K562 (cell line): ENCODE results near the gene PHKG1. TPM values are rescaled to one million over a fixed set of nuclear protein-coding genes. Genes with fewer than 3 reads are reported as not detected.

Source experiments
- ATAC-seq: fragments of 200-7000 bp; cut with Tn5 transposase; 3 replicates; pipeline ENCODE4 v1.9.1; 2020; ENCODE audit warnings: moderate library complexity
- BruUV-seq: library from RNA; stranded (reverse); fragments of 400-500 nt; replicated peaks from 2 replicates; lab custom pipeline; 2021; lab: Mats Ljungman, UMichigan
- CTCF ChIA-PET: fragments of 300-600 bp; formaldehyde crosslinking; extraction: SDS; loops from one replicate; lab custom pipeline; 2021; ENCODE audit warnings: low intra/inter-chr PET ratio; lab: Yijun Ruan, JAX
- POLR2A ChIA-PET: fragments of 300-600, 350-650 bp; sonication (Branson Sonifier 250); formaldehyde crosslinking; extraction: SDS; loops from one replicate; lab custom pipeline; 2021; ENCODE audit warnings: antibody characterized with exemption, inconsistent platforms; lab: Yijun Ruan, JAX
- DNase-seq, 4 experiments: peaks; one replicate each; pipeline versions ENCODE4 v3.0.0 to v3.0.0-alpha.2; 2011 to 2018; ENCODE audit warnings: low spot score in 3 of 4, mixed read lengths in 3 of 4; ENCODE audit errors: extremely low read depth in 1 of 4
- FAIRE-seq: peaks from 2 replicates; lab custom pipeline; 2011; peaks lifted over from hg19 to GRCh38; lab: Jason Lieb, UNC
- H2AFZ ChIP-seq: 2 replicates; pipeline ENCODE4 v1.6.0; 2011; ENCODE audit warnings: low read depth, low read length, control low read depth, inconsistent platforms
- H3K27ac ChIP-seq: fragments of 200-600 bp; 3 replicates; pipeline ENCODE4 v1.8.0; 2011; ENCODE audit warnings: low read depth, mild to moderate bottlenecking, control low read depth, inconsistent platforms, low read length, moderate library complexity, mixed read lengths; ENCODE audit errors: extremely low read depth
- H3K27me3 ChIP-seq, 2 experiments: fragments of 300-600 bp in 1 of 2; 2 replicates in 1 of 2; 3 replicates in 1 of 2; pipeline versions ENCODE4 v1.6.0 to v1.8.0; 2011; ENCODE audit warnings: inconsistent platforms in 2 of 2, low read length in 2 of 2, mild to moderate bottlenecking in 1 of 2, mixed read lengths in 1 of 2, moderate library complexity in 1 of 2; ENCODE audit not compliant: control insufficient read depth in 2 of 2, insufficient read depth in 2 of 2
- H3K36me3 ChIP-seq: fragments of 300-600 bp; 3 replicates; pipeline ENCODE4 v1.8.0; 2011; ENCODE audit warnings: mild to moderate bottlenecking, low read length, inconsistent platforms; ENCODE audit not compliant: control insufficient read depth, insufficient read depth
- H3K4me1 ChIP-seq, 2 experiments: fragments of 200-600 bp in 1 of 2; replicated peaks in 1 of 2; 2 replicates in 1 of 2; 3 replicates in 1 of 2; pipeline versions ENCODE4 v1.5.1 to v1.8.0; 2011; ENCODE audit warnings: inconsistent platforms in 2 of 2, low read length in 2 of 2, mild to moderate bottlenecking in 1 of 2, mixed read lengths in 1 of 2, moderate library complexity in 1 of 2; ENCODE audit not compliant: control insufficient read depth in 2 of 2, insufficient read depth in 2 of 2
- H3K4me2 ChIP-seq: 2 replicates; pipeline ENCODE4 v1.6.1; 2011; ENCODE audit warnings: low read length, control low read depth, inconsistent platforms, mixed read lengths; ENCODE audit not compliant: insufficient read depth
- H3K4me3 ChIP-seq: fragments of 200-600 bp; sonication (generic), shearing (Covaris generic); 2 replicates; pipeline ENCODE4 v1.5.1; 2016; ENCODE audit warnings: control low read depth, inconsistent platforms
- H3K79me2 ChIP-seq: fragments of 200-600 bp; 3 replicates; pipeline ENCODE4 v1.8.0; 2011; ENCODE audit warnings: low read length, inconsistent platforms; ENCODE audit not compliant: control insufficient read depth, insufficient read depth
- H3K9ac ChIP-seq, 2 experiments: 2 replicates each; pipeline versions ENCODE4 v1.6.0 to v1.6.1; 2011; ENCODE audit warnings: low read depth in 2 of 2, low read length in 2 of 2, control low read depth in 1 of 2, inconsistent platforms in 1 of 2, mild to moderate bottlenecking in 1 of 2, mixed read lengths in 1 of 2; ENCODE audit not compliant: insufficient read depth in 1 of 2
- H3K9me1 ChIP-seq: one replicate; pipeline ENCODE4 v1.6.0; 2011; ENCODE audit warnings: inconsistent platforms, mild to moderate bottlenecking, low read length, moderate library complexity; ENCODE audit not compliant: control insufficient read depth, insufficient read depth
- H3K9me3 ChIP-seq: replicated peaks from 2 replicates; pipeline ENCODE4 v1.5.1; 2011; ENCODE audit warnings: low read depth, low read length, inconsistent platforms; ENCODE audit not compliant: control insufficient read depth, insufficient read depth
- H4K20me1 ChIP-seq: replicated peaks from 2 replicates; pipeline ENCODE4 v1.6.1; 2011; ENCODE audit warnings: low read length, inconsistent platforms, mixed read lengths; ENCODE audit not compliant: control insufficient read depth, insufficient read depth
- BCLAF1 ChIP-seq, 2 experiments: fragments of 450-650 bp in 1 of 2; IDR thresholded peaks; 2 replicates each; pipeline ENCODE4 v1.6.1; 2011 to 2017; ENCODE audit warnings: low read depth in 2 of 2, antibody characterized with exemption in 1 of 2, borderline replicate concordance in 1 of 2, low read length in 1 of 2, mild to moderate bottlenecking in 1 of 2, mixed read lengths in 1 of 2; ENCODE audit not compliant: control insufficient read depth in 1 of 2
- BCOR ChIP-seq: fragments of 450-650 bp; IDR thresholded peaks from 2 replicates; pipeline ENCODE4 v1.6.1; 2016
- ERF ChIP-seq: fragments of 450-650 bp; formaldehyde crosslinking; IDR thresholded peaks from 2 replicates; pipeline ENCODE4 v1.4.0; 2020; ENCODE audit warnings: mild to moderate bottlenecking, mixed read lengths
- FIP1L1 ChIP-seq: fragments of 200-400 bp; formaldehyde crosslinking; IDR thresholded peaks from 2 replicates; pipeline ENCODE4 v1.6.1; 2018; ENCODE audit warnings: mild to moderate bottlenecking, low read depth, low read length; ENCODE audit not compliant: poor library complexity, severe bottlenecking
- ILK ChIP-seq: fragments of 450-650 bp; IDR thresholded peaks from 2 replicates; pipeline ENCODE4 v1.6.1; 2016; ENCODE audit warnings: missing genetic modification characterization, low read depth, mild to moderate bottlenecking, missing compliant biosample characterization, moderate library complexity, borderline replicate concordance
- KDM5B ChIP-seq: fragments of 200-600 bp; sonication (generic); IDR thresholded peaks from 2 replicates; pipeline ENCODE4 v1.6.1; 2012; ENCODE audit warnings: low read depth, mild to moderate bottlenecking, moderate library complexity, low read length, control low read depth, inconsistent platforms; ENCODE audit not compliant: insufficient replicate concordance
- SMAD4 ChIP-seq: fragments of 250-450 bp; sonication (Bioruptor Pico); conservative IDR thresholded peaks from 2 replicates; pipeline ENCODE4 v1.8.0; 2021; ENCODE audit warnings: inconsistent platforms, mild to moderate bottlenecking, moderate library complexity
- TEAD2 ChIP-seq: fragments of 450-650 bp; IDR thresholded peaks from 2 replicates; pipeline ENCODE4 v1.6.1; 2016; ENCODE audit warnings: missing genetic modification characterization, control low read depth, missing compliant biosample characterization
- TSC22D4 ChIP-seq: fragments of 450-650 bp; IDR thresholded peaks from 2 replicates; pipeline ENCODE4 v1.6.1; 2016; ENCODE audit warnings: missing genetic modification characterization, missing biosample characterization, control low read depth
- ZNF444 ChIP-seq: fragments of 250-450 bp; sonication (Bioruptor Pico); IDR thresholded peaks from 2 replicates; pipeline ENCODE4 v1.4.0; 2020; ENCODE audit warnings: mild to moderate bottlenecking, moderate library complexity
- ZNF740 ChIP-seq, 3 experiments: fragments of 200-800 bp in 1 of 3; sonication (Bioruptor generic) in 1 of 3; sonication (generic) in 1 of 3; formaldehyde crosslinking in 1 of 3; IDR thresholded peaks; 2 replicates each; pipeline versions ENCODE4 v1.6.1 to v1.8.0; 2016 to 2022; ENCODE audit warnings: mild to moderate bottlenecking in 2 of 3, missing compliant biosample characterization in 2 of 3, missing genetic modification characterization in 2 of 3, missing genetic modification reagents in 1 of 3
- whole genome bisulfite sequencing: fragments of 100-300 bp; shearing (Covaris generic); methylation state at CpG from one replicate; pipeline ENCODE4 v1.1.6; 2016; ENCODE audit warnings: low coverage, mixed read lengths; ENCODE audit not compliant: insufficient coverage; ENCODE audit errors: missing lambda C conversion rate; 5-methylcytosine and 5-hydroxymethylcytosine counted together
- in situ Hi-C: fragments of 300-500 bp; cut with MboI; formaldehyde crosslinking; loops from 4 replicates; pipeline ENCODE4 v1.15.0; 2018; ENCODE audit warnings: inconsistent platforms, mixed read lengths
- intact Hi-C: fragments of 100-400 bp; cut with micrococcal nuclease; formaldehyde crosslinking; loops from 2 replicates; pipeline ENCODE4 v1.14.2; 2022
- polyA plus RNA-seq, 8 experiments: library from polyadenylated mRNA; depleted of rRNA in 4 of 8; stranded (reverse) in 5 of 8; unstranded in 3 of 8; fragments of >200 nt; fragmentation: Nextera tagmentation in 2 of 8; fragmentation: Illumina TruSeq in 1 of 8; extraction: Ambion mirVana in 2 of 8; extraction: Trizol in 1 of 8; gene quantifications; 2 replicates each; pipeline versions ENCODE4 v1.2.1 to v1.2.3, GENCODE V29; 2011 to 2014; ENCODE audit warnings: inconsistent platforms in 1 of 8, missing spikeins in 1 of 8
- total RNA-seq, 7 experiments: library from RNA; depleted of rRNA in 6 of 7; stranded (reverse); fragments of >200 nt in 6 of 7; fragmentation: Illumina TruSeq in 2 of 7; extraction: Trizol in 2 of 7; gene quantifications; 2 replicates each; pipeline versions ENCODE4 v1.2.1 to v1.2.3, GENCODE V29; 2011 to 2021; ENCODE audit warnings: low replicate concordance in 1 of 7
- TF ChIP-seq, protein P1 (sequence below): fragments of 250-450 bp; sonication (Bioruptor Pico); IDR thresholded peaks from 2 replicates; pipeline ENCODE4 v1.5.0; 2021
- TF ChIP-seq, protein P2 (sequence below): fragments of 450-650 bp; IDR thresholded peaks from 2 replicates; pipeline ENCODE4 v1.6.1; 2016; ENCODE audit warnings: borderline replicate concordance

The PHKG1 gene
- total and polyA plus RNA-seq, 9 of the 15 experiments (the other 6 are each of a cell fraction or from before 2014, with no cell fraction given): 0.10 to 0.83 (median 0.46) TPM

DNA sequence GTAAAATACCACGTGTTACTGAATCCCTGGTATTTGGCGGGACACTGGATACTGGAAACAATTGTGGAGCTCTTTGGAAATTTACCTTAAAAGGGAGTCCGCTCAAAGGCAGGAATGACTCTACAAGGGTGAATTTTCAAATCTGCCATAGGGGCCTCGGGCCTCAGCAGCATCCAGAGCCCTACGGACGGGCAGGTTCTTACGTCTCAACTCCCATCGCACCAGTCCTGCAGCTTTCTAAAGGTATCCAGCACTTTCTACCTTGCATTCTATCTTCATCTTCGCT, 41.8 kb downstream of the PHKG1 start:
- intact Hi-C loops (loop anchor here (1.0 kb wide), 2 partner anchors 13 to 18 kb away; partner anchors contain the start of gene SUMF2), in situ Hi-C loops (no loop called here)
- no peaks in the 10 kb centered on the region for H3K9me3 ChIP-seq
- H3K4me2 ChIP-seq: peak overlapping the region; percentile 92
- no peaks in the 10 kb centered on the region for H4K20me1 ChIP-seq
- H3K4me3 ChIP-seq: peak overlapping the region; percentile 82
- whole genome bisulfite sequencing: 0% methylated on average over 9 of the region's 9 CpGs
- ChIA-PET CTCF (interaction anchor here (0.6 kb wide), 1 partner anchor 50 kb away, joined by 3 read pairs; no protein-coding TSS in a partner anchor), POLR2A (interaction anchor here (0.7 to 3.0 kb wide), 8 partner anchors 10 to 124 kb away, joined by 3 to 40 read pairs (median 5); partner anchors contain the start of genes CHCHD2 and SUMF2)
- no peak for DNase-seq
- peaks cover 33% of the 10 kb centered on the region for H3K36me3 ChIP-seq
- peak overlapping the region; percentile 94 for H3K9ac ChIP-seq
- H3K79me2 ChIP-seq: peaks cover 71% of the 10 kb centered on the region
- H3K27ac ChIP-seq: peak overlapping the region; percentile 92
- no peaks in the 10 kb centered on the region for H3K9me1 ChIP-seq
- TSS peak; percentile 92 for BruUV-seq
- no peaks in the 10 kb centered on the region for H3K27me3 ChIP-seq
- FAIRE-seq: no peak
- H2AFZ ChIP-seq: peak overlapping the region; percentile 87
- no peak for ATAC-seq
- peaks cover 21 to 32% of the 10 kb centered on the region in 2 experiments for H3K4me1 ChIP-seq
- TF ChIP-seq ERF (CRISPR knock-in tag): 0 out of 2 replicates have a peak, but pooled peaks have one; percentile 30
- TF ChIP-seq TSC22D4 (tag): no peak
- no peak for TF ChIP-seq KDM5B
- TF ChIP-seq FIP1L1: no peak
- TF ChIP-seq SMAD4: no peak
- TF ChIP-seq ZNF444: 0 out of 2 replicates have a peak, but pooled peaks have one; percentile 37
- no peak for TF ChIP-seq TEAD2 (tag)
- TF ChIP-seq ILK: no peak
- TF ChIP-seq, protein P1, sequence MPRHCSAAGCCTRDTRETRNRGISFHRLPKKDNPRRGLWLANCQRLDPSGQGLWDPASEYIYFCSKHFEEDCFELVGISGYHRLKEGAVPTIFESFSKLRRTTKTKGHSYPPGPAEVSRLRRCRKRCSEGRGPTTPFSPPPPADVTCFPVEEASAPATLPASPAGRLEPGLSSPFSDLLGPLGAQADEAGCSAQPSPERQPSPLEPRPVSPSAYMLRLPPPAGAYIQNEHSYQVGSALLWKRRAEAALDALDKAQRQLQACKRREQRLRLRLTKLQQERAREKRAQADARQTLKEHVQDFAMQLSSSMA (CRISPR knock-in tag): 0 out of 2 replicates have a peak, but pooled peaks have one; percentile 26
- no peak for TF ChIP-seq BCLAF1 (IDR thresholded peaks at IDR 0.05; ENCODE audit: borderline replicate concordance in 1 of 2, control insufficient read depth in 1 of 2, low read depth in 2 of 2, low read length in 1 of 2)
- TF ChIP-seq ZNF740 (CRISPR knock-in tag; IDR thresholded peaks at IDR 0.05): no peak
- TF ChIP-seq ZNF740 (tag; IDR thresholded peaks at IDR 0.05): no peak
- 0 out of 2 replicates have a peak, but pooled peaks have one; percentile 14 for TF ChIP-seq BCOR
- TF ChIP-seq, protein P2, sequence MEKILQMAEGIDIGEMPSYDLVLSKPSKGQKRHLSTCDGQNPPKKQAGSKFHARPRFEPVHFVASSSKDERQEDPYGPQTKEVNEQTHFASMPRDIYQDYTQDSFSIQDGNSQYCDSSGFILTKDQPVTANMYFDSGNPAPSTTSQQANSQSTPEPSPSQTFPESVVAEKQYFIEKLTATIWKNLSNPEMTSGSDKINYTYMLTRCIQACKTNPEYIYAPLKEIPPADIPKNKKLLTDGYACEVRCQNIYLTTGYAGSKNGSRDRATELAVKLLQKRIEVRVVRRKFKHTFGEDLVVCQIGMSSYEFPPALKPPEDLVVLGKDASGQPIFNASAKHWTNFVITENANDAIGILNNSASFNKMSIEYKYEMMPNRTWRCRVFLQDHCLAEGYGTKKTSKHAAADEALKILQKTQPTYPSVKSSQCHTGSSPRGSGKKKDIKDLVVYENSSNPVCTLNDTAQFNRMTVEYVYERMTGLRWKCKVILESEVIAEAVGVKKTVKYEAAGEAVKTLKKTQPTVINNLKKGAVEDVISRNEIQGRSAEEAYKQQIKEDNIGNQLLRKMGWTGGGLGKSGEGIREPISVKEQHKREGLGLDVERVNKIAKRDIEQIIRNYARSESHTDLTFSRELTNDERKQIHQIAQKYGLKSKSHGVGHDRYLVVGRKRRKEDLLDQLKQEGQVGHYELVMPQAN: peak; percentile 40; the same call in 1 of the 2 replicates
